ENCODE measurements around the gene PEX6.

- TF ChIP-seq POLR2A (IDR thresholded peaks at IDR 0.05) (no peak), EP300 (IDR thresholded peaks at IDR 0.05) (no peak), CTCF (IDR thresholded peaks at IDR 0.05) (no peak), POLR2AphosphoS5 (IDR thresholded peaks at IDR 0.05) (no peak)
Observed at GRCh38 chr6:42921801-42922200, 57.2 kb downstream of the PEX6 start.

Data from upper lobe of left lung (tissue), 4 donors.